GM12873 (cell line): ENCODE results near the gene INO80.

Source experiments
- TF ChIP-seq, protein P1 (sequence below): IDR thresholded peaks from 2 replicates; pipeline ENCODE4 v1.5.1; 2012; ENCODE audit warnings: low read depth, mild to moderate bottlenecking, moderate library complexity, low read length, control low read depth; ENCODE audit not compliant: insufficient read depth; ENCODE audit errors: missing control alignments

INO80 gene

DNA sequence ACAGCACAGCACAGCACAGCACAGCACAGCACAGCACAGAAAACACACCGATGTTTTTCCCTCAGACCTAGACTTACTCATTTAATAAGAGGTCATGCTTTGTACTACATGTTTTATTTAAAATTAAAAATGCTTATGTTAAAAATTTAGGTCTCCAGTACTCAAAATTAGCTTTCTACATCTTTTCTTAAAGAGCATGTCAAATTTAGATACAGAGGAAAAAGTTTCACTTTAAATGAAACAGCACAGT is 84.1 kb downstream of the INO80 start:
- TF ChIP-seq, protein P1, sequence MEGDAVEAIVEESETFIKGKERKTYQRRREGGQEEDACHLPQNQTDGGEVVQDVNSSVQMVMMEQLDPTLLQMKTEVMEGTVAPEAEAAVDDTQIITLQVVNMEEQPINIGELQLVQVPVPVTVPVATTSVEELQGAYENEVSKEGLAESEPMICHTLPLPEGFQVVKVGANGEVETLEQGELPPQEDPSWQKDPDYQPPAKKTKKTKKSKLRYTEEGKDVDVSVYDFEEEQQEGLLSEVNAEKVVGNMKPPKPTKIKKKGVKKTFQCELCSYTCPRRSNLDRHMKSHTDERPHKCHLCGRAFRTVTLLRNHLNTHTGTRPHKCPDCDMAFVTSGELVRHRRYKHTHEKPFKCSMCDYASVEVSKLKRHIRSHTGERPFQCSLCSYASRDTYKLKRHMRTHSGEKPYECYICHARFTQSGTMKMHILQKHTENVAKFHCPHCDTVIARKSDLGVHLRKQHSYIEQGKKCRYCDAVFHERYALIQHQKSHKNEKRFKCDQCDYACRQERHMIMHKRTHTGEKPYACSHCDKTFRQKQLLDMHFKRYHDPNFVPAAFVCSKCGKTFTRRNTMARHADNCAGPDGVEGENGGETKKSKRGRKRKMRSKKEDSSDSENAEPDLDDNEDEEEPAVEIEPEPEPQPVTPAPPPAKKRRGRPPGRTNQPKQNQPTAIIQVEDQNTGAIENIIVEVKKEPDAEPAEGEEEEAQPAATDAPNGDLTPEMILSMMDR = no peak

DNA sequence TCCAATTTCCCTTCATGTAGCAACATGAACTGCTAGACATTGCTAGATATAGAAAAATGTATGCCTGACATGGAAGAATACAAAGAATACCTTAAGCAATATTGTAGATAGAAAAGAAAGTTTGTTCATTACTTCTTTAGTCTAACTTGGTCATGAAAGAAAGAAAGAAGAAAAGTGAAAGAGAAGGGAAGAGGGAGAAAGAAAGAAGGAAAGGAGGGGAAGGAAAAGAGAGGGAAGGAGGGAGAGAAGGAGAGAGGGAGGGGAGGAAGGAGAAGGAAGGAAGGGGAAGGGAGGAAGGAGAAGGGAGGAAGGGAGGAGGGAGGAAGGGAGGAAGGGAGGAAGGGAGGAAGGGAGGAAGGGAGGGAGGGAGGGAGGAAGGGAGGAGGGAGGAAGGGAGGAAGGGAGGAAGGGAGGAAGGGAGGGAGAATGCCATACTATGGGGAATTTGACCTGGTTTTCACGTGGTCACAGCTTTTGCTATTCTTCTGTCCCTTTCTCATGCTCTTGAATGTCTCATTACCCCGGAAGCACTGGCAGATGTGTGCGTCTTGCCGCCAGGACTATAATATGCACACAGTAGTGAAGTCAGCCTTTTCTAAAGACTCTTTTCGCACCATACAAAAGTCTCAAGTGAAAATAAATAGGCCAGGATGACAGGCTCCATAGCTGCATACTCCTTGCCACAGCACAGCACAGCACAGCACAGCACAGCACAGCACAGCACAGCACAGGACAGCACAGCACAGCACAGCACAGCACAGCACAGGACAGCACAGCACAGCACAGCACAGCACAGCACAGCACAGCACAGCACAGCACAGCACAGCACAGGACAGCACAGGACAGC is 84.6 kb downstream of the INO80 start:
- TF ChIP-seq, protein P1 = no peak

DNA sequence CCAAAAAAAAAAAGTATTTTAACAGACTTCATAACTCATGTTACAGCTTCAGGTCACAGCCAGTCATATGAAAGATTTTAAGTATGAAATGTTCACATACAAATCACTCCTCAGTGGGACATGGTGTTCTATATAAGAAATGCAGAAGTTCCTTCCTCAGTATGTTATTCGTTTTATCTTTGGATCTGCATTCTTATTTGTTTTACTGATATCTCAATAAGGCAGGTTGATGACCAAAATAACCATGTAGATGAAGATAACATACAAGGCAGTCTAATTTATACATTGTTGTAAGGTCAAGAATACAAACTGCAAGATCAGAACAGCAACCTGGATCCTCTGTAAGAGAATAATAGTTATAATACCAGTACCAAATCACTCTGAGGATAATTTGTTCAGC is 87.2 kb downstream of the INO80 start:
- TF ChIP-seq, protein P1 = no peak

DNA sequence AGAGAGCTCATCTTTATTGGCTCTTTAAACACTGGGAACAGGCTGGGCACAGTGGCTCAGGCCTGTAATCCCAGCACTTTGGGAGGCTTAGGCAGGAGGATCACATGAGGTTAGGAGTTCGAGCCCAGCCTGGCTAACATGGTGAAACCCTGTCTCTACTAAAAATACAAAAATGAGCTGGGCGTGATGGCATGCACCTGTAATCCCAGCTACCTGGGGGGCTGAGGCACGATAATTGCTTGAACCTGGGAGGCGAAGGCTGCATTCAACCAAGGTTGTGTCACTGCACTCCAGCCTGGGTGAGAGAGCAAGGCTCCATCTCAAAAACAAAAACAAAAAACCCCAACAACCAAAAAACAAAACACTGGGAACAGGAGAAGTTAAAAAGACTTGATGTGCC is 90.7 kb downstream of the INO80 start:
- TF ChIP-seq, protein P1 = no peak

DNA sequence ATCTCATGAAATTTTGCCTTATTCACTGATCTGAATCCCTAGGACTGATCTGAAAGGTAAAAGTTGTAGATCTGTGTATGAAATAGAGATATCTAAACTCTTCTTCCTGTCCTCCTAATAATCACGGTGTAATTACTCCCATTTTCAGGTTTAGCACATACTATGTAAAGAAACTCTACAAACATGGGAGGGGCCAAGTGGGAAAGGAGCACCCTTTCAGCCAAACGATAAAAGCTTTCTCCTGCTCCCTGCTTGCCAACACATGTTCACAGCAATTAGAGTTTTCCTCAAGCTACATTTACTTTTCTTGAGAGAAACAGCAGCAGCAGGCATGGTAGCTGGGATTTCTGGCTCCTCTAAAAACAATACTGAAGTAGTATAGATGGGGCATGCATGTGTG is 91.2 kb downstream of the INO80 start:
- TF ChIP-seq, protein P1 = no peak

DNA sequence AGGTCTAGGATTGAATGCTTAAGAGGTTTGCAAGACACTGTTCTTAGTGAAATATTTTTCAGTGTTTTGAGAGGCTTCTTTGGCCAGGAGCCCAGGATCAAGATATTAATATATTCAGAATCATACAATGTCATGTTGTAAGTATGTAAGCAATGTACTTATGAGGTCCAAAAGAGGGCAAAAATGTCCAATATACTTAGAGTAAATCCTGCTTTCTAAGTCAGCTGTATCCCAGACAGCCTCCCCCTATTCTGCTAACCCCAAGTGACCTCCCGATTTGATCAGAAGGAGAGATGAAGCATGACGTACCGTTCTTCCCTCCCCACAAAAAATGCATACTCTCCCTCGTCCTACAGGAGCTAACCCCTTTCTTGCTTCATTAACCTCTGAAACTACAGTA is 91.9 kb downstream of the INO80 start:
- TF ChIP-seq, protein P1 = no peak

DNA sequence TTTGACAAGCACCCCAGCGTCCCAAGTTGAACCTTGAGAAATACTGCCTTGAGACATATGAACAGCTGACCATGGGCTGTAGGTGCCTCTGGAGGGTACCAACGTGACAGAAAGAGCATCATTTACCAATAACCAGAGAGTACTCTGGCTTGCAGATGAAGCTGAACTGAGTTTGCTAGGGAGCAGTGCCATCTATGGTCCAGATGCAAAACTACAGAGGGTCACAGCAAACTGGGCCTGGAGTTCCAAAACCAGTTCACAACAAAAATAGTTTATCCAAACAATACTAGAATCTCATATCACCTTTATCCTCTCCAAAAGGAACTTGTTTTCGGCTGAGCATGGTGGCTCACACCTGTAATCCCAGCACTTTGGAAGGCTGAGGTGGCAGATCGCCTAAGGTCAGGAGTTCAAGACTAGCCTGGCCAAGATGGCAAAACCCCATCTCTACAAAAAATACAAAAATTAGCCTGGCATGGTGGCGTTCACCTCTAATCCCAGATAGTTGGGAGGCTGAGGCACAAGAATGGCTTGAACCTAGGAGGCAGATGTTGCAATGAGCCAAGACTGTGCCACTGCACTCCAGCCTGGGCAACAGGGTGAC is 93.5 kb downstream of the INO80 start:
- TF ChIP-seq, protein P1 = peak; percentile 86
